ENCODE data around the gene PPFIBP1.
"Not testable (repeated sequence)": the region's sequence is repeated elsewhere in the genome, so short reads cannot be mapped to it uniquely, and the experiment has no call there.

The PPFIBP1 gene

GRCh38 chr12:27580561-27581330 lies 56.7 kb downstream of the PPFIBP1 start:
- Histone ChIP-seq H3K36me3 (ENCODE audit: control insufficient read depth in 4 of 4, insufficient read depth in 4 of 4, low read length in 3 of 4) (peaks cover 2 to 17% (median 7%) of the 10 kb centered on the region in 4 experiments), H3K4me3 (ENCODE audit: control insufficient read depth in 1 of 7, extremely low read depth in 1 of 7, insufficient read depth in 4 of 7, low read depth in 2 of 7, low read length in 6 of 7) (no peak overlapping the region), H3K27ac (ENCODE audit: insufficient read depth in 1 of 2, low read depth in 1 of 2, low read length in 2 of 2, poor library complexity in 1 of 2, severe bottlenecking in 2 of 2) (no peak overlapping the region), H3K9me3 (ENCODE audit: control extremely low read depth in 1 of 5, control insufficient read depth in 4 of 5, insufficient read depth in 2 of 5, low read depth in 1 of 5, low read length in 4 of 5) (no peaks in the 10 kb centered on the region), H3K4me1 (ENCODE audit: control extremely low read depth in 1 of 4, control insufficient read depth in 4 of 4, insufficient read depth in 4 of 4, low read length in 3 of 4) (peaks cover 0 to 16% (median 10%) of the 10 kb centered on the region in 4 experiments), H3K27me3 (replicated peaks in 2 of 5; ENCODE audit: control insufficient read depth in 4 of 5, insufficient read depth in 5 of 5, low read length in 4 of 5) (no peaks in the 10 kb centered on the region)
- WGBS (ENCODE audit: insufficient coverage), result 100% methylated on average over 5 of the region's 9 CpGs
- CTCF ChIA-PET, result no interaction called here
- POLR2A ChIA-PET, result no interaction called here
- no peak for DNase-seq

GRCh38 chr12:27581331-27581671 lies 57.3 kb downstream of the PPFIBP1 start:
- POLR2A ChIA-PET; CTCF ChIA-PET; H3K27ac ChIP-seq (ENCODE audit: insufficient read depth in 1 of 2, low read depth in 1 of 2, low read length in 2 of 2, poor library complexity in 1 of 2, severe bottlenecking in 2 of 2); H3K4me3 ChIP-seq (ENCODE audit: control insufficient read depth in 1 of 7, extremely low read depth in 1 of 7, insufficient read depth in 4 of 7, low read depth in 2 of 7, low read length in 6 of 7); H3K27me3 ChIP-seq (replicated peaks in 2 of 5; ENCODE audit: control insufficient read depth in 4 of 5, insufficient read depth in 5 of 5, low read length in 4 of 5); DNase-seq; H3K9me3 ChIP-seq (ENCODE audit: control extremely low read depth in 1 of 5, control insufficient read depth in 4 of 5, insufficient read depth in 2 of 5, low read depth in 1 of 5, low read length in 4 of 5): not testable (repeated sequence)
- Histone ChIP-seq H3K4me1 (ENCODE audit: control extremely low read depth in 1 of 4, control insufficient read depth in 4 of 4, insufficient read depth in 4 of 4, low read length in 3 of 4) (peaks cover 0 to 16% (median 11%) of the 10 kb centered on the region in 4 experiments), H3K36me3 (ENCODE audit: control insufficient read depth in 4 of 4, insufficient read depth in 4 of 4, low read length in 3 of 4) (peaks cover 2 to 17% (median 7%) of the 10 kb centered on the region in 4 experiments)
- WGBS (ENCODE audit: insufficient coverage), result no CpG with 5 or more reads among the region's 1 CpG

- Histone ChIP-seq H3K4me1 (ENCODE audit: control extremely low read depth in 1 of 4, control insufficient read depth in 4 of 4, insufficient read depth in 4 of 4, low read length in 3 of 4) (peaks cover 0 to 18% (median 11%) of the 10 kb centered on the region in 4 experiments), H3K36me3 (ENCODE audit: control insufficient read depth in 4 of 4, insufficient read depth in 4 of 4, low read length in 3 of 4) (peaks cover 2 to 17% (median 7%) of the 10 kb centered on the region in 4 experiments)
- DNase-seq; H3K9me3 ChIP-seq (ENCODE audit: control extremely low read depth in 1 of 5, control insufficient read depth in 4 of 5, insufficient read depth in 2 of 5, low read depth in 1 of 5, low read length in 4 of 5); CTCF ChIA-PET; H3K4me3 ChIP-seq (ENCODE audit: control insufficient read depth in 1 of 7, extremely low read depth in 1 of 7, insufficient read depth in 4 of 7, low read depth in 2 of 7, low read length in 6 of 7); POLR2A ChIA-PET; H3K27me3 ChIP-seq (replicated peaks in 2 of 5; ENCODE audit: control insufficient read depth in 4 of 5, insufficient read depth in 5 of 5, low read length in 4 of 5); H3K27ac ChIP-seq (ENCODE audit: insufficient read depth in 1 of 2, low read depth in 1 of 2, low read length in 2 of 2, poor library complexity in 1 of 2, severe bottlenecking in 2 of 2): not testable (repeated sequence)
- WGBS (ENCODE audit: insufficient coverage), result no CpG with 5 or more reads among the region's 3 CpGs
These were observed 57.8 kb downstream of the PPFIBP1 start for GRCh38 chr12:27581833-27582232.

GRCh38 chr12:27582445-27582844 lies 58.4 kb downstream of the PPFIBP1 start:
- POLR2A ChIA-PET, result not testable (repeated sequence)
- CTCF ChIA-PET, result interaction anchor here (0.6 kb wide), 1 partner anchor 8 kb away, joined by 3 read pairs; no protein-coding TSS in a partner anchor

GRCh38 chr12:27583057-27583797 lies 59.2 kb downstream of the PPFIBP1 start:
- peaks cover 0 to 20% (median 11%) of the 10 kb centered on the region in 4 experiments for H3K4me1 ChIP-seq (ENCODE audit: control extremely low read depth in 1 of 4, control insufficient read depth in 4 of 4, insufficient read depth in 4 of 4, low read length in 3 of 4)
- WGBS (ENCODE audit: insufficient coverage), result 81% methylated on average over 3 of the region's 3 CpGs
- no peak for DNase-seq
- CTCF ChIA-PET, result interaction anchor here (0.6 kb wide), 1 partner anchor 9 kb away, joined by 3 read pairs; no protein-coding TSS in a partner anchor
- no peak overlapping the region for H3K4me3 ChIP-seq (ENCODE audit: control insufficient read depth in 1 of 7, extremely low read depth in 1 of 7, insufficient read depth in 4 of 7, low read depth in 2 of 7, low read length in 6 of 7)
- peaks cover 2 to 14% (median 7%) of the 10 kb centered on the region in 4 experiments for H3K36me3 ChIP-seq (ENCODE audit: control insufficient read depth in 4 of 4, insufficient read depth in 4 of 4, low read length in 3 of 4)
- H3K9me3 ChIP-seq (ENCODE audit: control extremely low read depth in 1 of 5, control insufficient read depth in 4 of 5, insufficient read depth in 2 of 5, low read depth in 1 of 5, low read length in 4 of 5), result no peaks in the 10 kb centered on the region
- H3K27ac ChIP-seq (ENCODE audit: insufficient read depth in 1 of 2, low read depth in 1 of 2, low read length in 2 of 2, poor library complexity in 1 of 2, severe bottlenecking in 2 of 2), result no peak overlapping the region
- H3K27me3 ChIP-seq (replicated peaks in 2 of 5; ENCODE audit: control insufficient read depth in 4 of 5, insufficient read depth in 5 of 5, low read length in 4 of 5), result no peaks in the 10 kb centered on the region
- POLR2A ChIA-PET, result no interaction called here

More at GRCh38 chr12:27582445-27582844, 58.4 kb downstream of the PPFIBP1 start:
- not testable (repeated sequence) for H3K9me3 ChIP-seq (ENCODE audit: control extremely low read depth in 1 of 5, control insufficient read depth in 4 of 5, insufficient read depth in 2 of 5, low read depth in 1 of 5, low read length in 4 of 5); DNase-seq; H3K27ac ChIP-seq (ENCODE audit: insufficient read depth in 1 of 2, low read depth in 1 of 2, low read length in 2 of 2, poor library complexity in 1 of 2, severe bottlenecking in 2 of 2); H3K27me3 ChIP-seq (replicated peaks in 2 of 5; ENCODE audit: control insufficient read depth in 4 of 5, insufficient read depth in 5 of 5, low read length in 4 of 5); H3K4me3 ChIP-seq (ENCODE audit: control insufficient read depth in 1 of 7, extremely low read depth in 1 of 7, insufficient read depth in 4 of 7, low read depth in 2 of 7, low read length in 6 of 7)
- H3K4me1 ChIP-seq (ENCODE audit: control extremely low read depth in 1 of 4, control insufficient read depth in 4 of 4, insufficient read depth in 4 of 4, low read length in 3 of 4), result peaks cover 0 to 18% (median 11%) of the 10 kb centered on the region in 4 experiments
- WGBS (ENCODE audit: insufficient coverage), result no CpG with 5 or more reads among the region's 5 CpGs
- peaks cover 2 to 17% (median 7%) of the 10 kb centered on the region in 4 experiments for H3K36me3 ChIP-seq (ENCODE audit: control insufficient read depth in 4 of 4, insufficient read depth in 4 of 4, low read length in 3 of 4)

- no peaks in the 10 kb centered on the region for H3K27me3 ChIP-seq (replicated peaks in 2 of 5; ENCODE audit: control insufficient read depth in 4 of 5, insufficient read depth in 5 of 5, low read length in 4 of 5)
- ChIA-PET CTCF (no interaction called here), POLR2A (no interaction called here)
- peaks cover 2 to 11% (median 4%) of the 10 kb centered on the region in 4 experiments for H3K36me3 ChIP-seq (ENCODE audit: control insufficient read depth in 4 of 4, insufficient read depth in 4 of 4, low read length in 3 of 4)
- H3K9me3 ChIP-seq (ENCODE audit: control extremely low read depth in 1 of 5, control insufficient read depth in 4 of 5, insufficient read depth in 2 of 5, low read depth in 1 of 5, low read length in 4 of 5), result no peaks in the 10 kb centered on the region
- WGBS (ENCODE audit: insufficient coverage), result 99% methylated on average over 5 of the region's 6 CpGs
- DNase-seq, result no peak
- H3K4me3 ChIP-seq (ENCODE audit: control insufficient read depth in 1 of 7, extremely low read depth in 1 of 7, insufficient read depth in 4 of 7, low read depth in 2 of 7, low read length in 6 of 7), result no peak overlapping the region
- peaks cover 0 to 22% (median 11%) of the 10 kb centered on the region in 4 experiments for H3K4me1 ChIP-seq (ENCODE audit: control extremely low read depth in 1 of 4, control insufficient read depth in 4 of 4, insufficient read depth in 4 of 4, low read length in 3 of 4)
- H3K27ac ChIP-seq (ENCODE audit: insufficient read depth in 1 of 2, low read depth in 1 of 2, low read length in 2 of 2, poor library complexity in 1 of 2, severe bottlenecking in 2 of 2), result no peak overlapping the region
These were observed 60.0 kb downstream of the PPFIBP1 start for GRCh38 chr12:27583981-27584380.

Data from common myeloid progenitor, CD34-positive (primary cell).